Psoas muscle (tissue), 8 donors: Measurements from ENCODE around the gene TTC9. TPM values are rescaled to one million over a fixed set of nuclear protein-coding genes. Genes with fewer than 3 reads are reported as not detected.

Source experiments
- ATAC-seq, 4 donors: fragments of 200-7000 bp; cut with Tn5 transposase; one replicate each; pipeline ENCODE4 v1.9.1; 2020; ENCODE audit warnings: moderate library complexity in 3 of 4, mild to moderate bottlenecking in 2 of 4
- DNase-seq, 2 donors: peaks; one replicate each; pipeline ENCODE4 v3.0.0-alpha.2; 2020
- H3K27ac ChIP-seq: fragments of 200-600 bp; one replicate; pipeline ENCODE4 v1.8.0; 2022
- H3K27me3 ChIP-seq, 3 donors: fragments of 200-600 bp in 1 of 3; one replicate each; pipeline versions ENCODE4 v1.6.1 to v1.8.0; 2013 to 2022; ENCODE audit warnings: low read length in 2 of 3, mild to moderate bottlenecking in 2 of 3, moderate library complexity in 1 of 3; ENCODE audit not compliant: insufficient read depth in 3 of 3
- H3K36me3 ChIP-seq, 2 donors: fragments of 200-600 bp in 1 of 2; one replicate each; pipeline versions ENCODE4 v1.6.1 to v1.8.0; 2013 to 2022; ENCODE audit warnings: low read depth in 1 of 2, mild to moderate bottlenecking in 1 of 2, moderate library complexity in 1 of 2; ENCODE audit not compliant: insufficient read depth in 1 of 2
- H3K4me1 ChIP-seq: fragments of 200-600 bp; one replicate; pipeline ENCODE4 v1.8.0; 2022
- H3K4me3 ChIP-seq: fragments of 200-600 bp; one replicate; pipeline ENCODE4 v1.8.0; 2022; ENCODE audit warnings: mild to moderate bottlenecking
- H3K9me3 ChIP-seq: fragments of 200-600 bp; one replicate; pipeline ENCODE4 v1.8.0; 2022
- CTCF ChIP-seq: fragments of 200-600 bp; IDR thresholded peaks from one replicate; pipeline ENCODE4 v1.8.0; 2022; ENCODE audit warnings: antibody characterized with exemption
- WGBS, 3 donors: extraction: QIAGEN DNeasy Blood & Tissue Kit; methylation state at CpG; one replicate each; pipeline versions ENCODE4 v1.1.6 to v1.1.7; 2013; 5-methylcytosine and 5-hydroxymethylcytosine counted together
- intact Hi-C, 2 donors: fragments of 100-400 bp; cut with DNase I; formaldehyde crosslinking; loops; one replicate each; pipeline versions ENCODE4 v1.11.0 to v1.14.2; 2022
- polyA plus RNA-seq, 3 donors: library from polyadenylated mRNA; stranded (reverse); fragments of 200-250 nt; gene quantifications; one replicate each; pipeline ENCODE4 v1.2.3, GENCODE V29; 2013
- total RNA-seq, 4 donors: library from RNA; stranded (reverse); fragmentation: NEBNext Ultra II Directional in 2 of 4; extraction: Animal tissue kit (Norgen Biotek cat#: 25700) in 2 of 4; gene quantifications; one replicate each; pipeline versions ENCODE4 v1.2.1 to v1.2.4, GENCODE V29; 2021 to 2023
- donor health status: healthy with polysubstance abuse.
- donor health status: DM: no; HTN: no; CAD: no; lungs with moderate emphysema.
- donor health status: Bipolar disorder and iron deficiency.
- donor health status: healthy.
- donor health status: DM: yes; HTN: yes; CAD: no.
- donor health status: DM: no; HTN: no; CAD: no.
- donor health status: DM: no; HTN: no; CAD: no.
- donor health status: DM: yes; HTN: yes; CAD: no.

The TTC9 gene
- total and polyA plus RNA-seq, 7 donors = 2.5 to 15.1 (median 5.4) TPM

- Histone ChIP-seq H3K4me1 (peaks cover 3% of the 10 kb centered on the region), H3K9me3 (no peaks in the 10 kb centered on the region), H3K27me3 (peaks cover 0 to 53% (median 2%) of the 10 kb centered on the region in 3 donors), H3K4me3 (peak overlapping the region; percentile 80), H3K27ac (peak overlapping the region; percentile 56), H3K36me3 (no peaks in the 10 kb centered on the region)
- peak; percentile 77 to 86 for DNase-seq
- TF ChIP-seq CTCF = no peak
- peak; percentile 98 to 99 (median 98) for ATAC-seq
- intact Hi-C loops = no loop called here
- WGBS, 3 donors = 1% methylated on average over 27 to 28 of the region's 28 CpGs
These were observed 673 bp upstream of the TTC9 start for GRCh38 chr14:70640938-70641547.

GRCh38 chr14:70642303-70643235 lies 853 bp downstream of the TTC9 start:
- Histone ChIP-seq H3K4me1 (peaks cover 3% of the 10 kb centered on the region), H3K36me3 (no peaks in the 10 kb centered on the region), H3K9me3 (no peaks in the 10 kb centered on the region), H3K27me3 (peaks cover 0 to 47% (median 2%) of the 10 kb centered on the region in 3 donors), H3K4me3 (peak overlapping the region; percentile 80), H3K27ac (no peak overlapping the region)
- 6 to 9% (median 8%) methylated on average over 39 to 51 of the region's 51 CpGs for WGBS, 3 donors
- TF ChIP-seq CTCF = no peak
- peak in 1 of 2 donors; percentile 18 for DNase-seq
- intact Hi-C loops = no loop called here
- no peak for ATAC-seq

GRCh38 chr14:70643967-70644366 lies 2.3 kb downstream of the TTC9 start:
- Histone ChIP-seq H3K36me3 (no peaks in the 10 kb centered on the region), H3K27me3 (peaks cover 0 to 43% (median 2%) of the 10 kb centered on the region in 3 donors), H3K4me1 (peaks cover 3% of the 10 kb centered on the region), H3K9me3 (no peaks in the 10 kb centered on the region), H3K27ac (no peak overlapping the region), H3K4me3 (no peak overlapping the region)
- intact Hi-C loops = no loop called here
- TF ChIP-seq CTCF = no peak
- ATAC-seq (no peak), DNase-seq (no peak)
- WGBS, 3 donors = 61 to 76% (median 62%) methylated on average over 5 of the region's 5 CpGs

- H3K4me3 ChIP-seq = no peak overlapping the region
- H3K27ac ChIP-seq = no peak overlapping the region
- ATAC-seq = no peak
- peaks cover 0 to 24% (median 2%) of the 10 kb centered on the region in 3 donors for H3K27me3 ChIP-seq
- no peak for TF ChIP-seq CTCF
- no peaks in the 10 kb centered on the region for H3K9me3 ChIP-seq
- intact Hi-C loops = no loop called here
- WGBS, 3 donors = 81 to 95% (median 95%) methylated on average over 6 of the region's 6 CpGs
- no peak for DNase-seq
- no peaks in the 10 kb centered on the region for H3K36me3 ChIP-seq
- H3K4me1 ChIP-seq = no peaks in the 10 kb centered on the region
These were observed 4.2 kb downstream of the TTC9 start for GRCh38 chr14:70645892-70646291.
